Middle frontal gyrus (tissue), 1 donor: ENCODE measurements around the gene HIPK1.
"Not testable (repeated sequence)": the region's sequence is repeated elsewhere in the genome, so short reads cannot be mapped to it uniquely, and the experiment has no call there.

ENCODE experiments used
- DNase-seq: peaks from one replicate; pipeline ENCODE4 v3.0.0-alpha.2; 2015; ENCODE audit warnings: low spot score; ENCODE audit errors: extremely low spot score

Gene HIPK1

GRCh38 chr1:113981962-113982931, 53.1 kb downstream of the HIPK1 start:
- DNase-seq: no peak

GRCh38 chr1:113982949-113983348, 53.8 kb downstream of the HIPK1 start:
- no peak for DNase-seq

GRCh38 chr1:113983391-113983790, 54.3 kb downstream of the HIPK1 start:
- no peak for DNase-seq

GRCh38 chr1:113983826-113984225, 54.7 kb downstream of the HIPK1 start:
- no peak for DNase-seq

GRCh38 chr1:113984710-113985109, 55.6 kb downstream of the HIPK1 start:
- no peak for DNase-seq

GRCh38 chr1:113986802-113987201, 57.7 kb downstream of the HIPK1 start:
- DNase-seq: no peak

- DNase-seq: no peak
Observed at GRCh38 chr1:113987259-113987658, 58.1 kb downstream of the HIPK1 start.

- DNase-seq: no peak
Observed at GRCh38 chr1:113990530-113990929, 61.4 kb downstream of the HIPK1 start.

GRCh38 chr1:113990961-113991360, 61.8 kb downstream of the HIPK1 start:
- no peak for DNase-seq

- no peak for DNase-seq
Observed at GRCh38 chr1:113991467-113991997, 62.4 kb downstream of the HIPK1 start.

GRCh38 chr1:113993072-113993471, 63.9 kb downstream of the HIPK1 start:
- DNase-seq: no peak

- no peak for DNase-seq
Observed at GRCh38 chr1:113993766-113994165, 64.6 kb downstream of the HIPK1 start.

- DNase-seq: no peak
Observed at GRCh38 chr1:113995382-113995781, 66.3 kb downstream of the HIPK1 start.

- DNase-seq: no peak
Observed at GRCh38 chr1:113998361-113998760, 69.2 kb downstream of the HIPK1 start.

GRCh38 chr1:113999233-113999632, 70.1 kb downstream of the HIPK1 start:
- DNase-seq: no peak

- DNase-seq: no peak
Observed at GRCh38 chr1:113999799-114000198, 70.7 kb downstream of the HIPK1 start.

GRCh38 chr1:114000406-114000805, 71.3 kb downstream of the HIPK1 start:
- DNase-seq: no peak

GRCh38 chr1:114002492-114003239, 73.5 kb downstream of the HIPK1 start:
- no peak for DNase-seq

- no peak for DNase-seq
Observed at GRCh38 chr1:114003431-114003830, 74.3 kb downstream of the HIPK1 start.

- not testable (repeated sequence) for DNase-seq
Observed at GRCh38 chr1:114006825-114007224, 77.7 kb downstream of the HIPK1 start.

GRCh38 chr1:114008480-114008941, 79.4 kb downstream of the HIPK1 start:
- DNase-seq: no peak

GRCh38 chr1:114008993-114009392, 79.9 kb downstream of the HIPK1 start:
- no peak for DNase-seq
